GM21390 (cell line): ENCODE data around the gene SPATA31D3.
"Not testable (repeated sequence)": the region's sequence is repeated elsewhere in the genome, so short reads cannot be mapped to it uniquely, and the experiment has no call there.

Experiments used
- ATAC-seq: cut with Tn5 transposase; IDR thresholded peaks from one replicate; pipeline ENCODE4 v1.9.1; 2021; ENCODE audit not compliant: unreplicated experiment

Gene SPATA31D3

DNA sequence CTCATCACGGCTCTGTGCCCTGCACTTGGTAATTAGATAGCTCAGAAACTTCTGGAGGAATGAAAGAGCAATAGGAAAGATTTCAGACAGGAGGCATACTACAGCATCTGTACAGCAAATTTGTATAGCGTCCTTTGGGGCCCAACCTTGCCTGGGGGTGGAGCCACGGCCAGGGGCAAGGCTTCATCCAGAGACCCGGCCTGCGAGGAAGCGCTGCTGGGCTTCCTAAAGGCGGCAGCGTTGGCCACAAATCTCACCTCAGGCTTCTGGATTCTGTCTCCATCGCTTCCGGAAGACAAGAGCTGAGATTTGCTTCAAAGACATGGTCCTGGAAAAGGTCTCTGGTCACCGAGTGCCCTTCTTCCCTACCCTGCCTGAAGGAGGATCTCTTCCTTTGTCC lies 33.1 kb downstream of the SPATA31D3 start:
- no peak for ATAC-seq

GRCh38 chr9:81979196-81979595 lies 35.9 kb downstream of the SPATA31D3 start:
- ATAC-seq = peak; percentile 75

GRCh38 chr9:81980568-81980967 lies 37.3 kb downstream of the SPATA31D3 start:
- no peak for ATAC-seq

DNA sequence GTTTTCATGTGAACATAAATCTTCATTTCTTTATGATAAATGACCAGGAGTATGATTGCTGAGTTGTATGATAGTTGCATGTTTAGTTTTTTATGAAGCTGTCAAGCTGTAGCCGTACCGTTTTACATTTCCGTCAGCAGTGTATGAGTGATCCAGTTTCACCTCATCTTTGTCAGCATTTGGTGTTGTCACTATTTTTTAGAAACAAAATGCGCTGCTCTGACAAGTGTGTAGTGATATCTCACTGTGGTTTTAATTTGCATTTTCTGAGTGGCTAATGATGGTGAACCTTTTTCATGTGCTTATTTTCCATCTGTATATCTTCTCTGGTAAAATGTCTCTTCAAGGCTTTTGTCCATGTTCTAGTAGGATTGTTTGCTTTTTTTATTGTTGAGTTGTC lies 38.6 kb downstream of the SPATA31D3 start:
- ATAC-seq = no peak

- ATAC-seq = no peak
Measured at GRCh38 chr9:81984928-81985327, 41.6 kb downstream of the SPATA31D3 start.

- no peak for ATAC-seq
Measured at GRCh38 chr9:81986051-81986450, 42.8 kb downstream of the SPATA31D3 start.

DNA sequence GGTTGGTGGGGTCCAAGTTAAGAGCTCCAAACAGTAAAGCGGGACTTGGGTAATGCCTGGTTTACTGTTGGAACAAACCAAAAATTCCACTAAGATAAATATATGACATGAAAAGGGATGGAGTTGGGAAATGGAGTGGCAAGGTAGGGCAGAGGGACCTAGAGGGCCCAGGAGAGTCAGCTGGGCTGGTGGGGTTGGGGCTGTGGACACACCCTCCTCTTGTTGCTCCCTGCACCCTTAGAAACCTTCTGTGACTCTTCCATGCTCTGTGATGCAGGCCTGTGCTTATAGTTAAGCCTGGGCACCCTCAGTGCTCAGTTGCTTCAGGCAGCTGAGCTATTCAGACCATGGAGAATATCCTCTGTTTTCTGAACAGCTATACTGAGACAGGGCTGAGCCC lies 45.2 kb downstream of the SPATA31D3 start, which contains the start of gene SPATA31D1:
SPATA31D1 (plus strand) TSS at position 301 of the 400 bp plus-strand sequence; CDS start at position 348, 47 bp downstream.
- ATAC-seq = not testable (repeated sequence)

DNA sequence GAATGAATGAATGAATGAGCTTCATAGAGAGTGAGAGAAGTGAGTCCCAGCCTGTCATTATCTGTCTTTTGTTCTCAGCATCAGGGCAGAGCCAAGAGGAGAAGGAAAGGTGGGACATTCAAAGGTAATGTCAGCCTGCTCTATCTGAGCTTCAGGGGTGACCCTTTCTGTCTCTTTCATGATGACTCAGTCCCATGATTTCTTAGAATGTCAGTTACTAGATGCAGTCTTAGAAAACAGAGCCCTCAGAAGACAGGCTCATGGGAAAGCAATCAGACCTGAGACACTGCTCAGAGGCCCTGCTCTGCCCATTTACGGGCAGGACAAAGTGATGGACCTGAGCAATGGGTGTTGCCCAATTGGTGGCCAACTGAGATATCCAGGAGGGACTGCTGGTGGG lies 46.4 kb downstream of the SPATA31D3 start:
- ATAC-seq = no peak

GRCh38 chr9:81993656-81994055 lies 50.4 kb downstream of the SPATA31D3 start:
- no peak for ATAC-seq
